Measurements from ENCODE around the gene TTLL12.

Gene TTLL12

GRCh38 chr22:43173566-43173965 lies 13.4 kb downstream of the TTLL12 start:
- no peak for DNase-seq (ENCODE audit: low spot score)

DNA sequence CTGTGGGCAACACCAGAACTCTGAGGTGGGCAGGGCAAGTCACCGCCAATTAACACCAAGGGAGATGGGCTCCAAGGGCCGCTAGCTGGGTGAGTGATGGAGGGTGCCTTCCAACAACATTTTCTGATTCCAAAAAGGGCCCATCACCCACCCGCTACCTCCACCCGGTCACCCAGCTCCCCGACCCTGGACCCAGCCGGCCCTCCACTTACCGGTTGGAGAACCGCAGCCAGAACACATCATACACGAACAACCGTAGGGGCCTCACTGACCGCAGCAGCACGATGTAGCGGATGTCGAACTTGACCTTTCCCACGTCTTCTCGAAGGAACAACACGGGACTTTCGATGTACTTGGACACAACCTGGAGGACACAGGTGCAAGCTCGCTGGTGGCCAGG lies 14.7 kb downstream of the TTLL12 start:
- DNase-seq (ENCODE audit: low spot score), result no peak

GRCh38 chr22:43171607-43172006 lies 15.3 kb downstream of the TTLL12 start:
- DNase-seq (ENCODE audit: low spot score), result no peak

- no peak for DNase-seq (ENCODE audit: low spot score)
Observed at GRCh38 chr22:43171019-43171491, 15.9 kb downstream of the TTLL12 start.

- no peak for DNase-seq (ENCODE audit: low spot score)
Observed at GRCh38 chr22:43170131-43170480, 16.8 kb downstream of the TTLL12 start.

DNA sequence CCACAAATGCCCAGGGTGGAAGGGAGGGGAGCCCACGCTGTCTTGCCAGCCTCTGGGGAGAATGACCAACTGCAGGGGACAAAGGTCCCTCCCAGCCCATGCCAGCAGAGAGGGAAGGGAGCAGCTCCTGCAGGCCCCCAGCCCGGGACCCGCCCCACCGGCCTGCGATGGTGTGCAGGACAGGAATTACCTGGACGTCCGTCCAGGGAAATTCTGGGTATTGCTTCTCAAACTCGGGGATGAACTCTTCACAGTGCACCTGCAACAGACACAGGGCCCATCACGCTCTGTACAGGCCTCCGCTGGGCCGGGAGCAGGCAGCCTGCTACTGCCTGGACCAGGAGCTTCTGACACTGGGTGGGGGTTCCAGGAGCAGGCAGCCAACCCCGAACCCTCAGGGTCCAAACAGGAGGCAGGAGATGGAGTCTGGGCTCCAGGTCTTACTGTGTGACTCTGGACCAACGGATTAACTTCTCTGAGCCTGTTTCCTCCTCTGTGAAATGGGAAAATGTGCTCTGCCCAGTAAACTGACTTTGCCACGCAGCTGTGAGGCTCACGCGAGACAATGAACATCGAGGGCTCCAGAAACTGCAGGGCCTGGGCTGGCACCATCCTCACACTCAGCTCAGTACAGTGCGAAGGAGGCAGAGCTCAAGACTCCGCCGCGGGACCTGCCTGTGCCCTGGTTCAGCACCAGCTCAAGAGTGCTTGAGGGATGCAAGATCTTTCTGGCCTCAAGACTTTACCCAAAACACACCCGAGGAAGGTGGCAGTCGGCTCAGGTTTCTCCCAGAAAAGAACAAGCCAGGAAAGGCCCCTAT lies 17.4 kb downstream of the TTLL12 start:
- no peak for DNase-seq (ENCODE audit: low spot score)

- DNase-seq (ENCODE audit: low spot score), result no peak
Observed at GRCh38 chr22:43168471-43169309, 18.2 kb downstream of the TTLL12 start.

GRCh38 chr22:43167001-43167589 lies 19.8 kb downstream of the TTLL12 start:
- no peak for DNase-seq (ENCODE audit: low spot score)

GRCh38 chr22:43166132-43166930 lies 20.6 kb downstream of the TTLL12 start:
- no peak for DNase-seq (ENCODE audit: low spot score)

DNA sequence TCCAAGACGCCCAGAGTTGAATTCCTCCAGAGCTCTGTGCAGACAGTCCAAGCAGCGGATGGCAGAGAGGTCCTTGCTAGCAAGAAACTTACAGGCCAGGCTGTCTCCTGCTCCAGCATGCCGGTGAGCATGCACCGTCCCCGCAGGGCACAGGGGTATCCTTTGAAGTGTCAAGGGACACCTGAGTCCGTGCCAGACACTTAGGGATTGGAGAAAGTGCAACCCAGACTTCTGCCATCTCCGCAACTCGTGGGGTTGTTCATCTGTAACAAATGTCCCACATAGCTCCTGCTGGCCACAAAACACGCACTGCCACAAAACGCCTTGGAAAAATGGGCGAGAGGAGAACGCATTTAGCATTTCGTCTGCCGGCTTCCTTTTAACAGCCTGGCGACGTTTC lies 22.3 kb downstream of the TTLL12 start:
- DNase-seq (ENCODE audit: low spot score), result no peak

GRCh38 chr22:43163241-43163795 lies 23.6 kb downstream of the TTLL12 start:
- DNase-seq (ENCODE audit: low spot score), result no peak

DNA sequence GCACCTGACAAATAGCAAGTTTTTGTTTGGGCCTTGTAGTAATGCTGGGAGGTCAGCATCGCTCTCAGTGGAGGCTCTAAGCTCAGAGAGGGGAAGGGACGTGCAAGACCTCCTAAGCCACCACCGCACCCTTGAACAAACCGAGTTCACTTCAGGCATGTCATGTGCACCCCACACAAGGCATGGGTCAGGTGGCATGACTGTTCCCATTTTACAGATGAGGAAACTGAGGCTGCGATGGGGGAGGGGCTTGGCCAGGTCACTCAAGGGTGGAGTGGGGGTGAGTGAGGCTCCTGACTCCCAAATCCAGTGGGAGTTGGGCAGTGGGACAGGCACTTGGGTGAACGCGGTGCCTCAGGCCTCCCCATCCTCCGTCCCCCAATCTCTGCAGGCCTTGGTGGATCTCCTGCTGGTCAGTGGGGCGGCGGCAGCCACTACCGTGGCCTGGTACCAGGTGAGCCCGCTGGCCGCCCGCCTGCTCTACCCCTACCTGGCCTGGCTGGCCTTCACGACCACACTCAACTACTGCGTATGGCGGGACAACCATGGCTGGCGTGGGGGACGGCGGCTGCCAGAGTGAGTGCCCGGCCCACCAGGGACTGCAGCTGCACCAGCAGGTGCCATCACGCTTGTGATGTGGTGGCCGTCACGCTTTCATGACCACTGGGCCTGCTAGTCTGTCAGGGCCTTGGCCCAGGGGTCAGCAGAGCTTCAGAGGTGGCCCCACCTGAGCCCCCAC lies 24.4 kb downstream of the TTLL12 start:
- DNase-seq (ENCODE audit: low spot score), result no peak

- no peak for DNase-seq (ENCODE audit: low spot score)
Observed at GRCh38 chr22:43160497-43161126, 26.3 kb downstream of the TTLL12 start.

- DNase-seq (ENCODE audit: low spot score), result no peak
Observed at GRCh38 chr22:43159484-43160178, 27.3 kb downstream of the TTLL12 start.

- DNase-seq (ENCODE audit: low spot score), result no peak
Observed at GRCh38 chr22:43158778-43159483, 28.0 kb downstream of the TTLL12 start.

DNA sequence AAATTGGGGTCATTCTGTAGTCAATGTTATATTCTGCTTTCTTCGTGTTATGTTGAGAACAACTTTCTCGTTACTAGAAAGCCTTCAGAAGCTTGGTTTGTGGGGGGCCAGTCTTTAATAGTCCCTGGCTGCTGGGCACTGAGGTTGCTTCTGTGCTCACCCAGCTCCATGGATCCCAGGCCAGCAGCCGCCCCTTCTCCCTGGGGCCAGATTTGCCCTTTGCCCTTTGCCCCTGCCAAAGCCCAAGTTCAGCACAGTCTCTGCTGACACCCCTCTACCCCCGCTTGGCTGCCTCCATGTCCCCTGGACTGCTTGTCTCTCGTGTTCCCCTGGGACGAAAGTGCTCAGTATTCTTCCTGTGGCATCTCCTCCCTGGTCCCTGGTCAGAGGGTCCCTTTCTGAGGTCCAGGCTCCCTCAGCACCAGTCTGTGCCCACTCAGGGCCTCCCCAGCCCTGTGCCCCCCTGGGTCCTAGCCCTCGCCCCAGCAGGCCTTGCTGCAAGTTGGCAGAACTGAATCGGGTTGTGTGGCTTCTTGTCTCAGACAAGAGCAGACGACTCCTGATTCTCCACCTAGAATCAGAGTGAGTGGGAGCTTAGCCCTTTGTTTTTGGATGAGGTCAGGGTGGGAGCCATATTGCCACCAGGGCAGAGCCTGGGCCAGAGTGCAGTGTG lies 28.9 kb downstream of the TTLL12 start:
- DNase-seq (ENCODE audit: low spot score), result no peak

DNA sequence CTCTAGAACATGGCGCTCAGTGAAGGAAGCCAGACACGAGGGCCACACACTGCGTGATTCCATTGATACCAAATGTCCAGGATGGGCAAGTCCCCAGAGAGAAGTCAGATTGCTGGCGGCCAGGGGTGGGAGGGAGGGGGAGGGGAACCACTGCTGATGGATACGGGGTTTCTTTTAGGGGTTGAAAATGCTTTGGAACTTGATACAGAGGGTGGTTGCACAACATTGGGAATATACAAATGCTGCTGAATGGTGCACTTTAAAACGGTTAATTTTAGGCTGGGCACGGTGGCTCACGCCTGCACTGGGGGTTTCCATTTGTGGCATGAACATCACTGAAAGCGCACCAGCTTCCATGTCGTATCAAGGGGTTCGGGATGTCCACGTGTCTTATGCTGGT lies 30.5 kb downstream of the TTLL12 start:
- DNase-seq (ENCODE audit: low spot score), result no peak

DNA sequence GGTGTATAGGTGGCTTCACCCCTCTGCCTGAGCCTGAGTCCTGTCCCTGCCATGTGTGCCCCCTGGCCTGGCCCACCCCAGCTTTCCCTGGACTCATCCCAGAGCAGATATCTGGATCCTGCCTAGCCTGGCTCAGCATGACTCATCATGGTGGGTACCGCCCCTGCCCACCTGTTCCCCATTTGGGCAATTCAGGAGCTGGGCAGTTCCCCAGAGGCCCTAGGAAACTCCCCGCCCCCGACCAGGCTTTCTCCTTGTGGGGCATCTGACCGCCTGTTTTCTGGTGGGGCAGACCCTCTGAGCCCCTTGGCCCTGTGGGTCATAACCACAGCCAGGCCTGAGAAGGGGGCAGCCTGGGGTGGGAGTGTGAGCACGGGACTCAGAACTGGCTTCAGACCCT lies 31.1 kb downstream of the TTLL12 start:
- no peak for DNase-seq (ENCODE audit: low spot score)
